Stimulated activated CD4-positive, alpha-beta T cell treated with anti-CD3 and anti-CD28 coated beads, TNF-alpha, amount 100 ng/mL, for 4 hours (primary cell): ENCODE data around the gene HNRNPDL.
"Not testable (repeated sequence)": the region's sequence is repeated elsewhere in the genome, so short reads cannot be mapped to it uniquely, and the experiment has no call there.

Experiments used
- DNase-seq, 3 experiments: peaks; one replicate each; pipeline ENCODE4 v3.0.0-alpha.2; 2020; ENCODE audit warnings: low read depth in 3 of 3

The HNRNPDL gene

DNA sequence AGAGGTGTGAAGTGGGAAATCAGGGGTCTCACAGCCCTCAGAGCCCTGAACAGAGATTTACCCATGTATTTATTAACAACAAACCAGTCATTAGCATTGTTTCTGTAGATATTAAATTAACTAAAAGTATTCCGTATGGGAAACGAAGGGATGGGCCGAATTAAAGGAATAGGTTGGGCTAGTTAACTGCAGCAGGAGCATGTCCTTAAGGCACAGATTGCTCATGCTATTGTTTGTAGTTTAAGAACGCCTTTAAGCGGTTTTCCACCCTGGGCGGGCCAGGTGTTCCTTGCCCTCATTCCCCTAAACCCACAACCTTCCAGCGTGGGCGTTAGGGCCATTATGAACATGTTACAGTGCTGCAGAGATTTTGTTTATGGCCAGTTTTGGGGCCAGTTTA is 44.0 kb downstream of the HNRNPDL start:
- DNase-seq, result not testable (repeated sequence)

DNA sequence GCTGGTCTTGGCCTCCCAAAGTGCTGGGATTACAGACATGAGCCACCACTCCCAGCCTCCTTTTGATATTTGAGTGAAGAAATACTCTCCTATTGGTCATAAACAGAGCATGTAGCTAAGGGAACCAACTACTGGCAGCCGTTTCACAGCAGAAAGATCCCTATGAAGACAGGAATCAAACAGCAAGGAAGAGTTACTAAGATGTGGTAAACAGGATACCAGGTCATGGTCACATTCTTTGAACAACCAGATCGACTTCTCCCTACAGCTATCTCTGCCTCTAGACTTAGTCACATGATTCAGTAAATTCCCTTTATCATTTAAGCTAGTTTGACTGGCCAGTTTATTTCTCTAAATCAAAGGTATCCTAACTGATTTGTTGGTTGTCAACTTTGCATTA is 47.5 kb downstream of the HNRNPDL start:
- DNase-seq, result no peak

GRCh38 chr4:82381661-82382296 is 48.5 kb downstream of the HNRNPDL start:
- DNase-seq, result no peak

GRCh38 chr4:82381235-82381634 is 49.0 kb downstream of the HNRNPDL start:
- no peak for DNase-seq

- DNase-seq, result no peak
Measured at GRCh38 chr4:82380831-82381230, 49.4 kb downstream of the HNRNPDL start.

DNA sequence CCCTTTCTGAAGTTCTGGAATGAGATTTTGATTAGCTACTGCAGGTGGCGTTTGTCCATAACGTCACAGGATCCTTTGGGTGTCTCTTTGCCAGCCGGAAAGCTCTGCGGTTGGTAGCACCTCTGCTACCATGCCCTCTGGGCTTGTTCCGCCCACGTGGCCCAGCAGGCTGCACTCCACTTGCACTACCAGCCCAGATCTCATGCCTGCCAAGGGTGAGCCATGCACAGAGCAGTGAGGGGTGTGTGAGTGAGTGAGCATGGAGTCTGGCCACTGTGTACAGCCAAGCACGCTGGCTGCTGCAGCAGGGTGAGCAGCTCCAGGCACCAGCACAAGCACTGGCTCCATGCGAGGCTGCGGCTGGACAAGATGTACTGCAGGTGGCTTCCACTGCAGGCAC is 49.9 kb downstream of the HNRNPDL start:
- no peak for DNase-seq

DNA sequence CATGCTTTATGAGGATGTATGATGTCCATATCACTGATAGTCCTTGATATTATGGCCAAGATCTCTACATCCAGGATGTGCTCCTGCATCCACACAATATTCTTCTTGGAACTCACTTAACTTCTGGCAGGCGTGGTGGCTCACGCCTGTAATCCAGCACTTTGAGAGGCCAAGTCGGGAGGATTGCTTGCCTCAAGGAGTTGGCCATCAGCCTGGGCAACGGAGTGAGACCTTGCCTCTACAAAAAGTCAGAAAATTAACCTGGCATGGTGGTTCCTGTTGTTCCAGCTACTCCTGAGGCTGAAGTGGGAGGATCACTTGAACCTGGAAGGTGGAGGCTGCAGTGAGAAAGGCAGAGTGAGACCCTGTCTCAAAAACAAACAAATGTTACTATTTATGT is 54.2 kb downstream of the HNRNPDL start:
- no peak for DNase-seq

DNA sequence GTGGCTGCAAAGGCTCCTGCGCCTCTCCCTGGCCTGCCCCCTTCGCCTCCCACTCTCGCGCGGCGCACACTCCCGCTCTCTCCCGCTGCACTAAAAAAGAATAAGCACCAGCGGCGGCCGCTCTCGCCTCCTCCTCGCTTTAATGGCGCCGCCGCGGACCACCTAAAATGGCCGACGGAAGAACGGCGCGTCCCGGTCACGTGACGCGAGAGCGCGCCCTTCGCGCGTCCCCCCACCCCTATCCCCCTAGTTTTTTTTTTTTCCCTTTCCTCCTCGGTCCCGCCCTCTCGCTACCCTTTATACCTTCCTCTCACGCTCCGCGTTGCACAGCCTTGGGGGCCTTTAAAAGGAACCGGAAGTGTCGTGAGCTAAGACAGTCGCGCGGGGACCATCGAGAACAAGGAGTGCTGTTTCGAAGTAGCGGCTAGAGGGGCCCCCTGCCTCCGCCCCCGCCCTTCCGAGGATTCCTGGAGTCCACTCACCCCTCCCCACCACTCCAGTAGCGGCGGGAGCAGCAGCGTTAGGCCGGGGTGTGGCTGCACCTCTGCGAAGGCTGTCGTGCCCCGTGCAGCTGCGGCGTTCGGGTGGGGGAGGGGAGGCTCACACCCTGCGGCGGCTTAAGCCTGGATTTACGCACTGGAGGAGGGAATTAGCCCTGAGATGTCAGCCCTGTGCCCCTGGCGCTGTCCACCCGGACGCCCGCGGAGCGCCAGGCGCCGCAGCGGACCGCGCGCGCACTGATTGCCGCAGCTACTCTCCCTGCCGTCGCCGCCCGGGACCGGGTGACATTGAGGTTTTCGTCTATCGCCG is 56.2 kb downstream of the HNRNPDL start, which contains the start of gene HNRNPD:
TSS of gene HNRNPD (minus strand) at position 176 of the 810 bp plus-strand sequence. CDS start 313 bp downstream, outside the sequence.
- DNase-seq, result peak; percentile 74 to 86 (median 84)

DNA sequence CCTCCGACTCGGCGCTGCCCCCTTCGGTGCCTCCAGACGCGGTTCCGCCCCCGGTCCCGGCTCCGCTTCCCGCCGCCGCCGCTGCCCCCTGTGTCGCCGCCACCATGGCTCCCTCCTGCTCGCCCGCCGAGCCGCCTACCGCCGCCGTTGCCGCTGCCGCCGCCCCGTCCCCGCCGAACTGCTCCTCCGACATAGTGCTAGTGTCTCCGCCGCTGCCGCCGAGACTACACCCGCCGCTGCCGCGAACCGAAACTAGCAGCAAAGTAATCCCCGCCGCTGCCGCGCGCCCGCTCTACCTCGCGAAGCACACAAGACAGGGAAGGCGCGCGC is 56.8 kb downstream of the HNRNPDL start:
- DNase-seq, result no peak
